NCI-H2029 (cell line): ENCODE data around the gene CORIN.

Experiments
- DNase-seq: peaks from one replicate; lab custom pipeline; 2025; lab: John Stamatoyannopoulos, UW

Gene CORIN

GRCh38 chr4:47837908-47838294 is at the start of gene CORIN:
TSS of gene CORIN (minus strand) at chr4:47838067. CDS start at chr4:47837949, 118 bp downstream.
- no peak for DNase-seq

GRCh38 chr4:47882228-47882627 is 44.4 kb upstream of the CORIN start:
- DNase-seq, result no peak

GRCh38 chr4:47879458-47879857 is 41.6 kb upstream of the CORIN start:
- no peak for DNase-seq

- DNase-seq, result no peak
Measured at GRCh38 chr4:47876784-47877546, 39.1 kb upstream of the CORIN start.

- no peak for DNase-seq
Measured at GRCh38 chr4:47876310-47876709, 38.4 kb upstream of the CORIN start.

GRCh38 chr4:47873877-47874541 is 36.1 kb upstream of the CORIN start:
- DNase-seq, result no peak

- DNase-seq, result no peak
Measured at GRCh38 chr4:47863486-47863885, 25.6 kb upstream of the CORIN start.

- no peak for DNase-seq
Measured at GRCh38 chr4:47862297-47862696, 24.4 kb upstream of the CORIN start.

- DNase-seq, result no peak
Measured at GRCh38 chr4:47860305-47860704, 22.4 kb upstream of the CORIN start.

GRCh38 chr4:47858006-47858405 is 20.1 kb upstream of the CORIN start:
- no peak for DNase-seq

- no peak for DNase-seq
Measured at GRCh38 chr4:47856713-47857112, 18.8 kb upstream of the CORIN start.

GRCh38 chr4:47855350-47855749 is 17.5 kb upstream of the CORIN start:
- no peak for DNase-seq

- no peak for DNase-seq
Measured at GRCh38 chr4:47852136-47852535, 14.3 kb upstream of the CORIN start.

- no peak for DNase-seq
Measured at GRCh38 chr4:47849466-47849865, 11.6 kb upstream of the CORIN start.

- DNase-seq, result no peak
Measured at GRCh38 chr4:47848041-47848440, 10.2 kb upstream of the CORIN start.

GRCh38 chr4:47842985-47843384 is 5.1 kb upstream of the CORIN start:
- no peak for DNase-seq

GRCh38 chr4:47840291-47840690 is 2.4 kb upstream of the CORIN start:
- DNase-seq, result no peak

- no peak for DNase-seq
Measured at GRCh38 chr4:47839259-47839658, 1.4 kb upstream of the CORIN start.

- DNase-seq, result no peak
Measured at GRCh38 chr4:47838445-47838844, 578 bp upstream of the CORIN start.

GRCh38 chr4:47837094-47837907 is 566 bp downstream of the CORIN start:
- DNase-seq, result peak; percentile 16

GRCh38 chr4:47836641-47837093 is 1.2 kb downstream of the CORIN start:
- peak; percentile 80 for DNase-seq

- no peak for DNase-seq
Measured at GRCh38 chr4:47835494-47835893, 2.4 kb downstream of the CORIN start.
